ENCODE data around the gene WEE1. TPM values are rescaled to one million over a fixed set of nuclear protein-coding genes. Genes with fewer than 3 reads are reported as not detected.

WEE1 gene
- total and polyA plus RNA-seq, 2 experiments from 2014 or later, result 50.7 to 149 TPM

GRCh38 chr11:9528573-9529333, 44.7 kb upstream of the WEE1 start (continued):
- no peak for TF ChIP-seq ZNF462 (CRISPR knock-in tag; IDR thresholded peaks at IDR 0.05)
- no peak for TF ChIP-seq JUNB (IDR thresholded peaks at IDR 0.05; ENCODE audit: unreplicated experiment)
- no peak for TF ChIP-seq EZH2phosphoT487 (IDR thresholded peaks at IDR 0.05; ENCODE audit: unreplicated experiment)
- no peak for TF ChIP-seq POLR2AphosphoS5 (IDR thresholded peaks at IDR 0.05; ENCODE audit: low read depth)
- TF ChIP-seq EZH2 (IDR thresholded peaks at IDR 0.05; ENCODE audit: low read depth, unreplicated experiment), result no peak
- no peak for TF ChIP-seq ETS1 (IDR thresholded peaks at IDR 0.05)
- no peak for TF ChIP-seq CTCF (conservative IDR thresholded peaks at IDR 0.05; ENCODE audit: low read depth in 2 of 2)
- no peak for TF ChIP-seq STAT1 (IDR thresholded peaks at IDR 0.05; ENCODE audit: unreplicated experiment)
- TF ChIP-seq NANOG (IDR thresholded peaks at IDR 0.05; ENCODE audit: borderline replicate concordance), result no peak
